Cardiac fibroblast (primary cell): Measurements from ENCODE around the gene CA14.
"Not testable (repeated sequence)": the region's sequence is repeated elsewhere in the genome, so short reads cannot be mapped to it uniquely, and the experiment has no call there.

Experiments used
- DNase-seq, 2 donors: peaks; one replicate each; pipeline versions ENCODE4 v3.0.0 to v3.0.0-alpha.2; 2010; ENCODE audit warnings: low read depth in 2 of 2
- H3K4me3 ChIP-seq, 2 donors: replicated peaks in 1 of 2; 1 replicate in 1 of 2; 2 replicates in 1 of 2; pipeline ENCODE4 v1.5.1; 2011; ENCODE audit warnings: low read depth in 2 of 2, low read length in 2 of 2, mild to moderate bottlenecking in 2 of 2, moderate library complexity in 1 of 2
- CTCF ChIP-seq: IDR thresholded peaks from one replicate; pipeline ENCODE4 v1.5.1; 2011; ENCODE audit warnings: low read depth, mild to moderate bottlenecking, low read length, inconsistent platforms

The CA14 gene

GRCh38 chr1:150299716-150300115 is 42.1 kb downstream of the CA14 start:
- TF ChIP-seq CTCF, result no peak

GRCh38 chr1:150302338-150302737 is 44.8 kb downstream of the CA14 start:
- no peak for TF ChIP-seq CTCF
- H3K4me3 ChIP-seq, result no peak overlapping the region
- no peak for DNase-seq

More at GRCh38 chr1:150299716-150300115, 42.1 kb downstream of the CA14 start:
- no peak overlapping the region for H3K4me3 ChIP-seq
- no peak for DNase-seq

DNA sequence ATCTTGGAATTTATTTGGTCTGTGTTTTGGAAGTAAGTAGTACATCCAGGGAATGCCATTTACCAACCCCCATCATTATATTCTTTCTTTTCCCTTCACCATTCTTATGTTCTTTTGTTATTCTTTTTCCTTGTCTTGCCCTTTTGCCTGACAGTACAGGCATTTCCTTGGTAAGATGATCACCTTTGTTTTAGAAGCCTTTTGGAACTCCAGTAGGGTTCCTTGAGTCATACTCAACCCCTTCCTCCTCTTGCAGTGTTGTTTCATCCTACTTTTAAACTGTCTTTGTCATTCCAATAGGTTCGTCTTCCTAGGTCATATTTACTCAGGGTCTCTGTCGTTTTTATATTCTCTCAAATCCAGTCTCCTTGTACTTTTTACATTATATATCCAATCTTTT is 45.3 kb downstream of the CA14 start:
- no peak for TF ChIP-seq CTCF
- DNase-seq, result no peak
- no peak overlapping the region for H3K4me3 ChIP-seq

- not testable (repeated sequence) for DNase-seq, H3K4me3 ChIP-seq
These were observed 51.0 kb downstream of the CA14 start for GRCh38 chr1:150308585-150308984.

DNA sequence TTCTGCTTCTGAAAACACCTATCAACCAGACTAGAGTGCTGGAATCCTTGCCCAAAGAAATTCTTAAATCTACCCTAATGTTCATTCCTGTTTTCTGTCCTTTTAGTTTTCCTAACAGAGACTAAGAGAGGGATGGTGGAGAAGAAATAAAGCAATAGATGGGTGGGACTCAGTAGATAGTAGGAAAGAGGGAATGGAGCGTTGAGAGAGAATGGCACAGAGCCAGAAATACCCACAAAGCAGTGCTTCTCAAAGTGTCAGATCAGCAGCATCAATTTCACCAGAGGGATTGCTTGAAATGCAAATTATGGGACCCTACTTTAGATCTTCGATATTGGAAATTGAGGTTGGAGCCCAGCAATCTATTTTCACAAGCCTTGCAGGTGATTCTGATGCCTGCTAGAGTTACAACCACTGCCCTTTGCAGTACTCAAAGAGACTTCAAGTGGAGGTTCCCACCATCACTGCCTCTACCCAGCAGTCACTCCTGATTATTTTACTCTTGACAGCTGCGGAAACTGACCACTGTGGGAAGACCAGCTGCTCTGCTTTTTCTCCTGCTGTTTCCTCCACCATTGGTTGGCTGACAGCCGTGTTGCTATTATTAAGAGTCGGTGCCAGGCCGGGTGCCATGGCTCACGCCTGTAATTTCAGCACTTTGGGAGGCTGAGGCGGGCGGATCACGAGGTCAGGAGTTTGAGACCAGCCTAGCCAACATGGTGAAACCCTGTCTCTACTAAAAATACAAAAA is 52.4 kb downstream of the CA14 start:
- DNase-seq, result no peak
- no peak overlapping the region for H3K4me3 ChIP-seq
- TF ChIP-seq CTCF, result no peak

- no peak for TF ChIP-seq CTCF
- H3K4me3 ChIP-seq, result no peak overlapping the region
These were observed 54.2 kb downstream of the CA14 start for GRCh38 chr1:150311762-150312161.

More at GRCh38 chr1:150311762-150312161, 54.2 kb downstream of the CA14 start:
- no peak for DNase-seq
